ENCODE data around the gene ASXL1.

The ASXL1 gene

GRCh38 chr20:32356622-32357374 is 1.3 kb upstream of the ASXL1 start:
- no peak for TF ChIP-seq CTCF (IDR thresholded peaks at IDR 0.05; ENCODE audit: low read depth, low read length)
- Histone ChIP-seq H3K36me3 (peaks cover 12% of the 10 kb centered on the region), H3K4me3 (ENCODE audit: low read depth, low read length) (peak overlapping the region; percentile 89), H3K27me3 (ENCODE audit: insufficient read depth, low read depth, severe bottlenecking) (no peaks in the 10 kb centered on the region), H3K27ac (peak overlapping the region; percentile 77), H3K9me3 (ENCODE audit: severe bottlenecking) (no peaks in the 10 kb centered on the region)
- no peak for DNase-seq

GRCh38 chr20:32357375-32357868 is 709 bp upstream of the ASXL1 start:
- no peaks in the 10 kb centered on the region for H3K27me3 ChIP-seq (ENCODE audit: insufficient read depth, low read depth, severe bottlenecking)
- peaks cover 18% of the 10 kb centered on the region for H3K36me3 ChIP-seq
- no peaks in the 10 kb centered on the region for H3K9me3 ChIP-seq (ENCODE audit: severe bottlenecking)
- peak; percentile 15 for DNase-seq
- peak overlapping the region; percentile 77 for H3K27ac ChIP-seq
- no peak for TF ChIP-seq CTCF (IDR thresholded peaks at IDR 0.05; ENCODE audit: low read depth, low read length)
- H3K4me3 ChIP-seq (ENCODE audit: low read depth, low read length) = peak overlapping the region; percentile 89

- no peak for TF ChIP-seq CTCF (IDR thresholded peaks at IDR 0.05; ENCODE audit: low read depth, low read length)
- no peaks in the 10 kb centered on the region for H3K27me3 ChIP-seq (ENCODE audit: insufficient read depth, low read depth, severe bottlenecking)
- peaks cover 20% of the 10 kb centered on the region for H3K36me3 ChIP-seq
- no peaks in the 10 kb centered on the region for H3K9me3 ChIP-seq (ENCODE audit: severe bottlenecking)
- H3K27ac ChIP-seq = peak overlapping the region; percentile 96
- no peak for DNase-seq
- H3K4me3 ChIP-seq (ENCODE audit: low read depth, low read length) = peak overlapping the region; percentile 83
These were observed 426 bp downstream of the ASXL1 start for GRCh38 chr20:32358632-32358882.

- DNase-seq = peak; percentile 68
- Histone ChIP-seq H3K27ac (peak overlapping the region; percentile 96), H3K9me3 (ENCODE audit: severe bottlenecking) (no peaks in the 10 kb centered on the region), H3K27me3 (ENCODE audit: insufficient read depth, low read depth, severe bottlenecking) (no peaks in the 10 kb centered on the region), H3K4me3 (ENCODE audit: low read depth, low read length) (peak overlapping the region; percentile 83), H3K36me3 (peaks cover 20% of the 10 kb centered on the region)
- no peak for TF ChIP-seq CTCF (IDR thresholded peaks at IDR 0.05; ENCODE audit: low read depth, low read length)
These were observed 927 bp downstream of the ASXL1 start for GRCh38 chr20:32358883-32359632.

GRCh38 chr20:32359633-32360332 is 1.7 kb downstream of the ASXL1 start:
- no peak for DNase-seq
- no peak for TF ChIP-seq CTCF (IDR thresholded peaks at IDR 0.05; ENCODE audit: low read depth, low read length)
- H3K9me3 ChIP-seq (ENCODE audit: severe bottlenecking) = no peaks in the 10 kb centered on the region
- H3K4me3 ChIP-seq (ENCODE audit: low read depth, low read length) = peak overlapping the region; percentile 83
- peaks cover 20% of the 10 kb centered on the region for H3K36me3 ChIP-seq
- peak overlapping the region; percentile 96 for H3K27ac ChIP-seq
- no peaks in the 10 kb centered on the region for H3K27me3 ChIP-seq (ENCODE audit: insufficient read depth, low read depth, severe bottlenecking)

All from WERI-Rb-1 (cell line).